K562 (cell line): ENCODE results near the gene KRI1. TPM values are rescaled to one million over a fixed set of nuclear protein-coding genes. Genes with fewer than 3 reads are reported as not detected.

ENCODE experiments used
- CHD7 ChIP-seq: fragments of 200-600 bp; sonication (generic); IDR thresholded peaks from one replicate; pipeline ENCODE4 v1.6.1; 2012; ENCODE audit warnings: mild to moderate bottlenecking, low read depth, low read length, inconsistent platforms
- FOXJ3 ChIP-seq: sonication (generic); formaldehyde crosslinking; IDR thresholded peaks from 2 replicates; pipeline ENCODE4 v1.4.0; 2020; ENCODE audit warnings: mild to moderate bottlenecking, missing genetic modification reagents
- ZNF318 ChIP-seq, 2 experiments: fragments of 450-650 bp; IDR thresholded peaks; 2 replicates each; pipeline ENCODE4 v1.6.1; 2016; ENCODE audit warnings: mild to moderate bottlenecking in 2 of 2, borderline replicate concordance in 1 of 2, low read depth in 1 of 2, moderate library complexity in 1 of 2
- polyA plus RNA-seq, 8 experiments: library from polyadenylated mRNA; depleted of rRNA in 4 of 8; stranded (reverse) in 5 of 8; unstranded in 3 of 8; fragments of >200 nt; fragmentation: Nextera tagmentation in 2 of 8; fragmentation: Illumina TruSeq in 1 of 8; extraction: Ambion mirVana in 2 of 8; extraction: Trizol in 1 of 8; gene quantifications; 2 replicates each; pipeline versions ENCODE4 v1.2.1 to v1.2.3, GENCODE V29; 2011 to 2014; ENCODE audit warnings: inconsistent platforms in 1 of 8, missing spikeins in 1 of 8
- total RNA-seq, 7 experiments: library from RNA; depleted of rRNA in 6 of 7; stranded (reverse); fragments of >200 nt in 6 of 7; fragmentation: Illumina TruSeq in 2 of 7; extraction: Trizol in 2 of 7; gene quantifications; 2 replicates each; pipeline versions ENCODE4 v1.2.1 to v1.2.3, GENCODE V29; 2011 to 2021; ENCODE audit warnings: low replicate concordance in 1 of 7
- TF ChIP-seq, protein P1 (sequence below): IDR thresholded peaks from 2 replicates; pipeline ENCODE4 v1.6.1; 2016; ENCODE audit warnings: missing genetic modification characterization, missing compliant biosample characterization

Gene KRI1
- total and polyA plus RNA-seq, 9 of the 15 experiments (the other 6 are each of a cell fraction or from before 2014, with no cell fraction given) = 1.1 to 50.7 (median 24.7) TPM

DNA sequence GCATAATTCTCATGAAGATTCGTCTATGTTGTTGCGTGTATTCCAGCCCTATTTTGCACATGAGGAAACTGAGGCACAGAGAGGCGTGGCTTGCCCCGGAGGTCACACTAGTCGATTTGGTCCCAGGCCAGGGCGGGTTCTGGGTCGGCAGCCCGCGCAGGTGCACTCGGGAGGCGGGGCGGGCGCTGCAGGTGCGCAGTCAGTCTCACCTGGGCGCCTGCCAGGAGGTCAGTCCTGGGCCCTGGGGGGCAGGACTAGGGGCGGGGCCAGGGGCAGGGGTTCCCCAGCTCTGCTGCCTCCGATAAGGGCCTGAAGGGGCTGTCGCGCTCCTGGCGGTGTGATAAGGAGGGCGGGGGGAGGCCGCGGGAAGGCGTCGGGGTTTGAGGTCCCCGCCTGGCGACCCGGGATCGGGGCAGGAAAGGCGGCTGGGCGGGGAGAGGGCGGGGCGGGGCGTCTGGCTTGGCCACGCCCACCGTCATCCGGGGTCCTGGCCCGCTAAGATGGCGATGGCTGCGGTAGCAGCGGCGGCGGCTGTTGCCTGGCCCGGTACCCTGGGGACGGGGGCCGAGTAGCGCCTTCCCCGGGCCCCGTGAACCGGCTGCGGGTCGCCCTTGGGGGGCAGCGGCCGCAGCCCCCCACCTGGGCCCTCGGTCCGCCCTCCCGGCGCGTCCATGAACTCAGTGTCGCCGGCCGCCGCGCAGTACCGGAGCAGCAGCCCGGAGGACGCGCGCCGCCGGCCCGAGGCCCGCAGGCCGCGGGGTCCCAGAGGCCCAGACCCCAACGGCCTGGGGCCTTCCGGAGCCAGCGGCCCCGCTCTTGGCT is 22.2 kb downstream of the KRI1 start, which contains the start of gene ATG4D (continued):
- TF ChIP-seq, protein P1, sequence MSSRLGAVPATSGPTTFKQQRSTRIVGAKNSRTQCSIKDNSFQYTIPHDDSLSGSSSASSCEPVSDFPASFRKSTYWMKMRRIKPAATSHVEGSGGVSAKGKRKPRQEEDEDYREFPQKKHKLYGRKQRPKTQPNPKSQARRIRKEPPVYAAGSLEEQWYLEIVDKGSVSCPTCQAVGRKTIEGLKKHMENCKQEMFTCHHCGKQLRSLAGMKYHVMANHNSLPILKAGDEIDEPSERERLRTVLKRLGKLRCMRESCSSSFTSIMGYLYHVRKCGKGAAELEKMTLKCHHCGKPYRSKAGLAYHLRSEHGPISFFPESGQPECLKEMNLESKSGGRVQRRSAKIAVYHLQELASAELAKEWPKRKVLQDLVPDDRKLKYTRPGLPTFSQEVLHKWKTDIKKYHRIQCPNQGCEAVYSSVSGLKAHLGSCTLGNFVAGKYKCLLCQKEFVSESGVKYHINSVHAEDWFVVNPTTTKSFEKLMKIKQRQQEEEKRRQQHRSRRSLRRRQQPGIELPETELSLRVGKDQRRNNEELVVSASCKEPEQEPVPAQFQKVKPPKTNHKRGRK (tag) = no peak
- TF ChIP-seq ZNF318 (IDR thresholded peaks at IDR 0.05; ENCODE audit: borderline replicate concordance in 1 of 2, low read depth in 1 of 2) = no peak
- TF ChIP-seq FOXJ3 (CRISPR knock-in tag) = no peak
- no peak for TF ChIP-seq CHD7
